ENCODE results near the gene BIN2. TPM values are rescaled to one million over a fixed set of nuclear protein-coding genes. Genes with fewer than 3 reads are reported as not detected.

Gene BIN2
- total RNA-seq, 1 experiment from 2014 or later: not detected

- no peaks in the 10 kb centered on the region for H4K20me1 ChIP-seq (ENCODE audit: control insufficient read depth, insufficient read depth, insufficient read length)
- H2BK5ac ChIP-seq (ENCODE audit: insufficient read length, low read length): no peak overlapping the region
- no peak overlapping the region for H2BK120ac ChIP-seq (ENCODE audit: low read depth, low read length, poor library complexity, severe bottlenecking)
- no peak overlapping the region for H3K14ac ChIP-seq (ENCODE audit: insufficient read depth, low read length)
- no peaks in the 10 kb centered on the region for H3K27me3 ChIP-seq (ENCODE audit: insufficient read depth, low read length)
- no peaks in the 10 kb centered on the region for H3K79me2 ChIP-seq (ENCODE audit: insufficient read depth, low read length)
- H3K27ac Mint-ChIP-seq: peak overlapping the region in 1 of 3 experiments; percentile 12; a peak in 1 of 7 replicates
- no peak overlapping the region for H3K4ac ChIP-seq (ENCODE audit: low read depth, low read length)
- H3K36me3 Mint-ChIP-seq (ENCODE audit: insufficient read depth in 1 of 3, low read depth in 3 of 3): no peaks in the 10 kb centered on the region
- no peak overlapping the region for H3K18ac ChIP-seq (ENCODE audit: insufficient read length, low read depth, low read length)
- H3T11ph ChIP-seq (ENCODE audit: low read length): no peak overlapping the region
- no peak for DNase-seq
- no peak overlapping the region for H3K56ac ChIP-seq (ENCODE audit: insufficient read length, low read depth, low read length)
- no peaks in the 10 kb centered on the region for H3K9me3 Mint-ChIP-seq
- WGBS (ENCODE audit: extremely low coverage, insufficient read length, low lambda C conversion rate): no CpG with 5 or more reads among the region's 6 CpGs
- no peak overlapping the region for H4K5ac ChIP-seq (ENCODE audit: insufficient read length, low read depth, low read length)
- H3K9me3 ChIP-seq (ENCODE audit: control insufficient read depth, low read depth, low read length): no peaks in the 10 kb centered on the region
- no peak overlapping the region for H4K91ac ChIP-seq (ENCODE audit: insufficient read length, low read depth, low read length)
- no peak for TF ChIP-seq CTCF (conservative IDR thresholded peaks at IDR 0.05)
- H2BK20ac ChIP-seq (ENCODE audit: low read depth, low read length, poor library complexity, severe bottlenecking): no peak overlapping the region
- H3K79me1 ChIP-seq (ENCODE audit: insufficient read depth, low read depth, low read length, poor library complexity, severe bottlenecking): no peaks in the 10 kb centered on the region
- H2BK15ac ChIP-seq (ENCODE audit: low read depth, low read length): no peak overlapping the region
- H3K9ac ChIP-seq (ENCODE audit: extremely low read depth, insufficient read length, low read length): no peak overlapping the region
- H3K27ac ChIP-seq (ENCODE audit: insufficient read length, low read depth, low read length): no peak overlapping the region
- H2AFZ ChIP-seq (ENCODE audit: low read length): no peak overlapping the region
- H3K4me2 ChIP-seq (ENCODE audit: insufficient read depth, insufficient read length, low read length): no peak overlapping the region
- no peaks in the 10 kb centered on the region; the same call in none of the 2 replicates for H3K27me3 Mint-ChIP-seq (ENCODE audit: low read depth)
- no peaks in the 10 kb centered on the region for H3K23me2 ChIP-seq (ENCODE audit: insufficient read length, low read depth, low read length, poor library complexity, severe bottlenecking)
- peaks cover 3 to 9% of the 10 kb centered on the region in 2 experiments; a peak in 1 of 4 replicates for H3K4me1 Mint-ChIP-seq
- H2BK12ac ChIP-seq (ENCODE audit: insufficient read length, low read depth, low read length): no peak overlapping the region
- no peak overlapping the region for H2AK5ac ChIP-seq (ENCODE audit: insufficient read length, low read length)
- H3K4me1 ChIP-seq (ENCODE audit: insufficient read depth, low read length): no peaks in the 10 kb centered on the region
- no peak overlapping the region for H4K8ac ChIP-seq (replicated peaks; ENCODE audit: insufficient read length, low read depth, low read length)
- no peak overlapping the region for H3K4me3 Mint-ChIP-seq
- no peak overlapping the region for H3K23ac ChIP-seq (ENCODE audit: insufficient read length, low read depth, low read length)
These were observed 9.6 kb upstream of the BIN2 start for GRCh38 chr12:51333536-51333935.
